ENCODE results near the gene KCNMA1.

Gene KCNMA1

GRCh38 chr10:77180794-77181193, 456.8 kb downstream of the KCNMA1 start:
- Histone ChIP-seq H3K27ac (ENCODE audit: low read depth, low read length, severe bottlenecking) (no peak overlapping the region), H3K36me3 (ENCODE audit: control insufficient read depth, insufficient read depth, low read length) (no peaks in the 10 kb centered on the region), H3K4me1 (ENCODE audit: control insufficient read depth, insufficient read depth, low read length, poor library complexity, severe bottlenecking) (peaks cover 23% of the 10 kb centered on the region), H3K9me3 (ENCODE audit: control insufficient read depth, low read length) (no peaks in the 10 kb centered on the region), H3K4me3 (ENCODE audit: extremely low read depth, insufficient read depth, low read length, poor library complexity, severe bottlenecking) (no peak overlapping the region)
- WGBS, 2 experiments (ENCODE audit: insufficient coverage in 2 of 2) = 75 to 100% methylated on average over 2 of the region's 2 CpGs

GRCh38 chr10:77180104-77180503, 457.5 kb downstream of the KCNMA1 start:
- Histone ChIP-seq H3K27ac (ENCODE audit: low read depth, low read length, severe bottlenecking) (no peak overlapping the region), H3K36me3 (ENCODE audit: control insufficient read depth, insufficient read depth, low read length) (no peaks in the 10 kb centered on the region), H3K4me3 (ENCODE audit: extremely low read depth, insufficient read depth, low read length, poor library complexity, severe bottlenecking) (no peak overlapping the region), H3K9me3 (ENCODE audit: control insufficient read depth, low read length) (no peaks in the 10 kb centered on the region), H3K4me1 (ENCODE audit: control insufficient read depth, insufficient read depth, low read length, poor library complexity, severe bottlenecking) (peaks cover 17% of the 10 kb centered on the region)
- WGBS, 2 experiments (ENCODE audit: insufficient coverage in 2 of 2) = 60% methylated on average over 1 of the region's 2 CpGs; no CpG with 5 or more reads in 1 of the 2 experiments

GRCh38 chr10:77179015-77179695, 458.5 kb downstream of the KCNMA1 start:
- Histone ChIP-seq H3K27ac (ENCODE audit: low read depth, low read length, severe bottlenecking) (no peak overlapping the region), H3K9me3 (ENCODE audit: control insufficient read depth, low read length) (no peaks in the 10 kb centered on the region), H3K4me1 (ENCODE audit: control insufficient read depth, insufficient read depth, low read length, poor library complexity, severe bottlenecking) (peaks cover 19% of the 10 kb centered on the region), H3K4me3 (ENCODE audit: extremely low read depth, insufficient read depth, low read length, poor library complexity, severe bottlenecking) (no peak overlapping the region), H3K36me3 (ENCODE audit: control insufficient read depth, insufficient read depth, low read length) (no peaks in the 10 kb centered on the region)
- 79 to 94% methylated on average over 9 to 10 of the region's 12 CpGs for WGBS, 2 experiments (ENCODE audit: insufficient coverage in 2 of 2)

- Histone ChIP-seq H3K9me3 (ENCODE audit: control insufficient read depth, low read length) (no peaks in the 10 kb centered on the region), H3K4me1 (ENCODE audit: control insufficient read depth, insufficient read depth, low read length, poor library complexity, severe bottlenecking) (peaks cover 22% of the 10 kb centered on the region), H3K36me3 (ENCODE audit: control insufficient read depth, insufficient read depth, low read length) (no peaks in the 10 kb centered on the region), H3K27ac (ENCODE audit: low read depth, low read length, severe bottlenecking) (no peak overlapping the region), H3K4me3 (ENCODE audit: extremely low read depth, insufficient read depth, low read length, poor library complexity, severe bottlenecking) (no peak overlapping the region)
- 100% methylated on average over 1 of the region's 1 CpG; no CpG with 5 or more reads in 1 of the 2 experiments for WGBS, 2 experiments (ENCODE audit: insufficient coverage in 2 of 2)
Observed at GRCh38 chr10:77177589-77177988, 460.0 kb downstream of the KCNMA1 start.

GRCh38 chr10:77177161-77177560, 460.4 kb downstream of the KCNMA1 start:
- Histone ChIP-seq H3K9me3 (ENCODE audit: control insufficient read depth, low read length) (no peaks in the 10 kb centered on the region), H3K4me1 (ENCODE audit: control insufficient read depth, insufficient read depth, low read length, poor library complexity, severe bottlenecking) (peaks cover 22% of the 10 kb centered on the region), H3K27ac (ENCODE audit: low read depth, low read length, severe bottlenecking) (no peak overlapping the region), H3K36me3 (ENCODE audit: control insufficient read depth, insufficient read depth, low read length) (no peaks in the 10 kb centered on the region), H3K4me3 (ENCODE audit: extremely low read depth, insufficient read depth, low read length, poor library complexity, severe bottlenecking) (no peak overlapping the region)

GRCh38 chr10:77176232-77176631, 461.4 kb downstream of the KCNMA1 start:
- H3K36me3 ChIP-seq (ENCODE audit: control insufficient read depth, insufficient read depth, low read length) = no peaks in the 10 kb centered on the region
- peaks cover 22% of the 10 kb centered on the region for H3K4me1 ChIP-seq (ENCODE audit: control insufficient read depth, insufficient read depth, low read length, poor library complexity, severe bottlenecking)
- H3K27ac ChIP-seq (ENCODE audit: low read depth, low read length, severe bottlenecking) = no peak overlapping the region
- H3K9me3 ChIP-seq (ENCODE audit: control insufficient read depth, low read length) = no peaks in the 10 kb centered on the region
- H3K4me3 ChIP-seq (ENCODE audit: extremely low read depth, insufficient read depth, low read length, poor library complexity, severe bottlenecking) = no peak overlapping the region
- WGBS, 2 experiments (ENCODE audit: insufficient coverage in 2 of 2) = 100% methylated on average over 1 of the region's 3 CpGs; no CpG with 5 or more reads in 1 of the 2 experiments

GRCh38 chr10:77175631-77176222, 461.9 kb downstream of the KCNMA1 start:
- Histone ChIP-seq H3K9me3 (ENCODE audit: control insufficient read depth, low read length) (no peaks in the 10 kb centered on the region), H3K27ac (ENCODE audit: low read depth, low read length, severe bottlenecking) (no peak overlapping the region), H3K4me1 (ENCODE audit: control insufficient read depth, insufficient read depth, low read length, poor library complexity, severe bottlenecking) (peaks cover 22% of the 10 kb centered on the region), H3K4me3 (ENCODE audit: extremely low read depth, insufficient read depth, low read length, poor library complexity, severe bottlenecking) (no peak overlapping the region), H3K36me3 (ENCODE audit: control insufficient read depth, insufficient read depth, low read length) (no peaks in the 10 kb centered on the region)
- WGBS, 2 experiments (ENCODE audit: insufficient coverage in 2 of 2) = 89 to 100% methylated on average over 1 of the region's 2 CpGs

GRCh38 chr10:77173615-77174461, 463.8 kb downstream of the KCNMA1 start:
- Histone ChIP-seq H3K9me3 (ENCODE audit: control insufficient read depth, low read length) (no peaks in the 10 kb centered on the region), H3K36me3 (ENCODE audit: control insufficient read depth, insufficient read depth, low read length) (no peaks in the 10 kb centered on the region), H3K4me3 (ENCODE audit: extremely low read depth, insufficient read depth, low read length, poor library complexity, severe bottlenecking) (no peak overlapping the region), H3K27ac (ENCODE audit: low read depth, low read length, severe bottlenecking) (no peak overlapping the region), H3K4me1 (ENCODE audit: control insufficient read depth, insufficient read depth, low read length, poor library complexity, severe bottlenecking) (peaks cover 6% of the 10 kb centered on the region)
- WGBS, 2 experiments (ENCODE audit: insufficient coverage in 2 of 2) = 27 to 36% methylated on average over 2 to 4 of the region's 4 CpGs

GRCh38 chr10:77172086-77172485, 465.5 kb downstream of the KCNMA1 start:
- Histone ChIP-seq H3K9me3 (ENCODE audit: control insufficient read depth, low read length) (no peaks in the 10 kb centered on the region), H3K36me3 (ENCODE audit: control insufficient read depth, insufficient read depth, low read length) (no peaks in the 10 kb centered on the region), H3K27ac (ENCODE audit: low read depth, low read length, severe bottlenecking) (no peak overlapping the region), H3K4me3 (ENCODE audit: extremely low read depth, insufficient read depth, low read length, poor library complexity, severe bottlenecking) (no peak overlapping the region), H3K4me1 (ENCODE audit: control insufficient read depth, insufficient read depth, low read length, poor library complexity, severe bottlenecking) (peaks cover 6% of the 10 kb centered on the region)
- WGBS, 2 experiments (ENCODE audit: insufficient coverage in 2 of 2) = 96% methylated on average over 4 of the region's 4 CpGs

- Histone ChIP-seq H3K36me3 (ENCODE audit: control insufficient read depth, insufficient read depth, low read length) (no peaks in the 10 kb centered on the region), H3K4me1 (ENCODE audit: control insufficient read depth, insufficient read depth, low read length, poor library complexity, severe bottlenecking) (peaks cover 18% of the 10 kb centered on the region), H3K27ac (ENCODE audit: low read depth, low read length, severe bottlenecking) (no peak overlapping the region), H3K4me3 (ENCODE audit: extremely low read depth, insufficient read depth, low read length, poor library complexity, severe bottlenecking) (no peak overlapping the region), H3K9me3 (ENCODE audit: control insufficient read depth, low read length) (no peaks in the 10 kb centered on the region)
- WGBS, 2 experiments (ENCODE audit: insufficient coverage in 2 of 2) = no CpG with 5 or more reads among the region's 2 CpGs
Observed at GRCh38 chr10:77168861-77169260, 468.7 kb downstream of the KCNMA1 start.

Measured in mesodermal cell (in vitro differentiated cells).